Mucosa of rectum (tissue), 2 donors: Measurements from ENCODE around the gene CTNNA1.

ENCODE experiments used
- H3K27ac ChIP-seq, 2 donors: one replicate each; pipeline ENCODE4 v1.7.0; 2013; ENCODE audit warnings: inconsistent platforms in 2 of 2, low read depth in 2 of 2, low read length in 2 of 2
- H3K27me3 ChIP-seq, 2 donors: one replicate each; pipeline ENCODE4 v1.7.0; 2013; ENCODE audit warnings: low read length in 2 of 2; ENCODE audit not compliant: control insufficient read depth in 2 of 2, insufficient read depth in 2 of 2
- H3K36me3 ChIP-seq, 2 donors: one replicate each; pipeline ENCODE4 v1.7.0; 2013; ENCODE audit warnings: low read length in 2 of 2; ENCODE audit not compliant: control insufficient read depth in 2 of 2, insufficient read depth in 2 of 2
- H3K4me1 ChIP-seq, 2 donors: one replicate each; pipeline ENCODE4 v1.7.0; 2013; ENCODE audit warnings: low read length in 2 of 2, mild to moderate bottlenecking in 1 of 2; ENCODE audit not compliant: control insufficient read depth in 2 of 2, insufficient read depth in 2 of 2
- H3K4me3 ChIP-seq, 2 donors: one replicate each; pipeline ENCODE4 v1.7.0; 2013; ENCODE audit warnings: low read length in 2 of 2
- H3K9ac ChIP-seq, 2 donors: one replicate each; pipeline ENCODE4 v1.7.0; 2013; ENCODE audit warnings: low read length in 2 of 2, low read depth in 1 of 2, mild to moderate bottlenecking in 1 of 2
- H3K9me3 ChIP-seq, 2 donors: one replicate each; pipeline ENCODE4 v1.7.0; 2013; ENCODE audit warnings: low read length in 2 of 2; ENCODE audit not compliant: control insufficient read depth in 2 of 2
- donor health status: healthy.
- donor health status: Normal muscosa, but diverticular disease.

The CTNNA1 gene

DNA sequence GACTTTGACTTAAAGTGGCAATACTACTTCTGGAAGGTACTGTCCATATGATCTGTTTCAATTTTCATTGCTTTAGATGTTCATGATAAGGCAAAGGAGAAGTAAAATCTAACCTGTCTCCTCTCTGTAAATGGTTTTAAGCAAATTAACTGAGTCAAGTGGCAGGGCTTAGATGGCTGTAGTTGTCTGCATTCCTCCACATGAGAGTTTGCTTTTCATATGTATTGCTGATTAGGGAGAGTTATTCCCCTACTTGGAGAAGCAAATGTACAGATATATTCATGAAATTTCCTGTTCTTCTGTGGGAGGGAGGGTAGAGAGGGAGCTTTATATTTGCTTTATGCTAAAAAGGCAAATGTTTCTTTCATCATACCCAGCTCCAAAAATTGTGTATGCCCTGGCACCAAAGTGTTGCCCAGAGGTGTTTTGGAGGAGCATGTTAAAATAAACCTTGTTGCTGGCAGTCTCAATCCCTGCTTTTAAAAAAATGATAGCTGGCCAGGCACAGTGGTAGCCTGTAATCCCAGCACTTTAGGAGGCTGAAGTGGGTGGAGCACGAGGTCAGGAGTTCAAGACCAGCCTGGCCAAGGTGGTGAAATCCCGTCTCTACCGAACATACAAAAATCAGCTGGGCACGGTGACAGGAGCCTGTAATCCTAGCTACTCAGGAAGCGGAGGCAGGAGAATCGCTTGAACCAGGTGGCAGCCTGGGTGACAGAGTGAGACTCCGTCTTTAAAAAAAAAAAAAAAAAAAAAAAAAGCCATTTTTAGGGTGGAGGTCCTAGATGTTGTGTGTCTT, 125.4 kb downstream of the CTNNA1 start:
- Histone ChIP-seq H3K4me1 (no peaks in the 10 kb centered on the region), H3K36me3 (no peaks in the 10 kb centered on the region), H3K9ac (no peak overlapping the region), H3K4me3 (no peak overlapping the region), H3K27me3 (no peaks in the 10 kb centered on the region), H3K9me3 (no peaks in the 10 kb centered on the region), H3K27ac (no peak overlapping the region)

DNA sequence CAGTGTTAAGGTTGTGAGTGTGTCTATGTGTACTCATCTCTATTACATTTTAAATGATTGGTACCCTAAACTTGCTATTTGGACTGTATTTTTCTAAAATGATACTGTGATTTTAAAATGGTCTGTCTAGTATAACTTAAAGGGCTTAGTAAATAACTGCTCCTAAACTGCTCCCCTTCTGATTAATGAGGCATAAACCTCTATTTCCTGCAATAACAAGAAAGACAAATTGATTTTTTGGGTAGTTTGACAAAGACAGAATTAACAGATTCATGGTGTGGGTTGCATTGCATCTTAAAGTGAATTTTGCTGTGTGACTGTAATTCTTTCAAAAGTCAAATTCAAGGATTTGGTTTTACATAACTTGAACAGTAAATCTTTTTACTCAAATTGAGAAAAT, 130.0 kb downstream of the CTNNA1 start:
- H3K36me3 ChIP-seq = peaks cover 17 to 18% of the 10 kb centered on the region in 2 donors
- no peaks in the 10 kb centered on the region for H3K4me1 ChIP-seq
- H3K27ac ChIP-seq = no peak overlapping the region
- H3K4me3 ChIP-seq = no peak overlapping the region
- H3K27me3 ChIP-seq = no peaks in the 10 kb centered on the region
- H3K9me3 ChIP-seq = no peaks in the 10 kb centered on the region
- H3K9ac ChIP-seq = no peak overlapping the region

DNA sequence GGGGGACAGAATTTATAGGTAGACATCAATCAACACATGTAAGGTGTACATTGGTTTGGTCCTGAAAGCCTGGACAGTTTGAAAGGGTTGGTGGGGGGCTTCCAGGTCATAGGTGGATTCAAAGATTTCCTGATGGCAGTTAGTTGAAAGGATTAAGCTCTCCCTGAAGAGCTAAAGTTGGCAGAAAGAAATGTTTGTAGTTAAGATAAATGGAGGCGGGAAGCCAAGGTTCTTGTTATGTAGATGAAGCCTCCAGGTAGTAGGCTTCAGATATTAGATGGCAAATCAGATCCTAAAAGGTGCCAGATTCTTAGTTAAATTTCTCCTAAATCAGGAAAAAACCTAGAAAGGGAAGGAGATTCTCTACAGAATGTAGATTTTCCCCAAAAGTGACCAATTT, 130.9 kb downstream of the CTNNA1 start:
- no peaks in the 10 kb centered on the region for H3K9me3 ChIP-seq
- H3K4me1 ChIP-seq = no peaks in the 10 kb centered on the region
- no peak overlapping the region for H3K9ac ChIP-seq
- H3K4me3 ChIP-seq = no peak overlapping the region
- no peak overlapping the region for H3K27ac ChIP-seq
- H3K36me3 ChIP-seq = peaks cover 23 to 24% of the 10 kb centered on the region in 2 donors
- no peaks in the 10 kb centered on the region for H3K27me3 ChIP-seq

DNA sequence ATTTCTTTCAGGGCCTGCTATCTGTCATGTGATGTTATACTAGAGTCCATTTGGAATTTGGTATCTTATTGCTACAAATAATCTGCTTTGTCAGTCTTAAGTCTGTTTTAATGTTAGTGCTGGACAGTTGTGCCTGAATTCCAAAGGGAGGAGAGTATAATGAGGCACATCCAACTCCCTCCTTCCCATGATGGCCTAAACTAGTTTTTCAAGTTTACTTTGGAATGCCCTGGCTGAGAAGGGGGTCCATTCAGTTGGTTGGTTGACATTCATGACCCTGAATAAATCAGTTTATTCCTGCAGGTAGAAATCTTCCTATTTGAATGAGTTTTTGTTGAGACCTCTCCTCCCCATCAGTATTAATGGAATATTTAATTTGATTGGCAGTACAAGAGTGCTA, 131.3 kb downstream of the CTNNA1 start:
- Histone ChIP-seq H3K9ac (no peak overlapping the region), H3K4me3 (no peak overlapping the region), H3K27me3 (no peaks in the 10 kb centered on the region), H3K4me1 (no peaks in the 10 kb centered on the region), H3K27ac (no peak overlapping the region), H3K9me3 (no peaks in the 10 kb centered on the region), H3K36me3 (peaks cover 28 to 29% of the 10 kb centered on the region in 2 donors)

GRCh38 chr5:138889994-138890393, 136.8 kb downstream of the CTNNA1 start:
- H3K27ac ChIP-seq = no peak overlapping the region
- peaks cover 48 to 54% of the 10 kb centered on the region in 2 donors for H3K36me3 ChIP-seq
- H3K4me1 ChIP-seq = no peaks in the 10 kb centered on the region
- H3K4me3 ChIP-seq = no peak overlapping the region
- no peaks in the 10 kb centered on the region for H3K27me3 ChIP-seq
- H3K9ac ChIP-seq = no peak overlapping the region
- H3K9me3 ChIP-seq = no peaks in the 10 kb centered on the region

- Histone ChIP-seq H3K4me1 (no peaks in the 10 kb centered on the region), H3K4me3 (no peak overlapping the region), H3K9me3 (no peaks in the 10 kb centered on the region), H3K27me3 (no peaks in the 10 kb centered on the region), H3K27ac (no peak overlapping the region), H3K9ac (no peak overlapping the region), H3K36me3 (peaks cover 48 to 54% of the 10 kb centered on the region in 2 donors)
Observed at GRCh38 chr5:138890644-138891043, 137.4 kb downstream of the CTNNA1 start.

DNA sequence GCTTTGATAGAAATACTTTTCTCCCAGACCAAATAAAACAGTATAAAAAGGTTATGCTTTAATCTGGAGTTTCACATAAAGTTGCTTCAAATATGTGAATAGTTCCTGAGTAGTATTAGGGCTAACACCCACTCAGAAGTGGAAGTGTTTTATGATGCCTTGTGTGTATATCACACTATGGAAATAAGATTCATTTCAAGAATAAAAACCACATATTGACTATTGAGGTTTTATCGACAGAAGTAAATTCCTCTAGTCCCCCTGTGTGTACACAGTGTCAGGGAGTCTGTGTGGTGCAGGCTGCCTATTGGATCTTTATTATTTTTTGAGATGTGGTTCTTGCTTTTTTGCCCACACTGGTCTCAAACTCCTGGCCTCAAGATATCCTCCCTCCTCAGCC, 142.7 kb downstream of the CTNNA1 start:
- Histone ChIP-seq H3K4me1 (no peaks in the 10 kb centered on the region), H3K27me3 (no peaks in the 10 kb centered on the region), H3K36me3 (peaks cover 10 to 18% of the 10 kb centered on the region in 2 donors), H3K4me3 (no peak overlapping the region), H3K27ac (no peak overlapping the region), H3K9ac (no peak overlapping the region), H3K9me3 (no peaks in the 10 kb centered on the region)

DNA sequence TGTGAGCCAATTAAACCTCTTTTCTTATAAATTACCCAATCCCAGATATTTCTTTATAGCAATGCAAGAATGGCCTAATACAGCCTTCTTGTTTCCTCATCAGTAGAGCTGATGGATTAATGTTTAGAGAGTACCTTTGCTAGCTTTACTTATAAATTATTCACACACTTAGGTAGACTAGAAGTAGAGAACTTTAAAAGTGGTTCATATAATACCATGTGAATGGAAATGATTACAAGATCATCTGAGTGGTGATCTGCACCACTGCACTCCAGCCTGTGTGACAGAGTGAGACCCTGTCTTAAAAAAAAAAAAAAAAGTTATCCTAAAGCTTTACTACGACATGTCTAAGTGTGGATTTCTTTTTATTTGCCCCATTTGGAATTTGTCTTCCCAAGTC, 145.1 kb downstream of the CTNNA1 start:
- no peaks in the 10 kb centered on the region for H3K9me3 ChIP-seq
- H3K27ac ChIP-seq = no peak overlapping the region
- H3K9ac ChIP-seq = no peak overlapping the region
- peaks cover 0 to 4% of the 10 kb centered on the region in 2 donors for H3K4me1 ChIP-seq
- no peaks in the 10 kb centered on the region for H3K27me3 ChIP-seq
- H3K36me3 ChIP-seq = peaks cover 6 to 7% of the 10 kb centered on the region in 2 donors
- no peak overlapping the region for H3K4me3 ChIP-seq

DNA sequence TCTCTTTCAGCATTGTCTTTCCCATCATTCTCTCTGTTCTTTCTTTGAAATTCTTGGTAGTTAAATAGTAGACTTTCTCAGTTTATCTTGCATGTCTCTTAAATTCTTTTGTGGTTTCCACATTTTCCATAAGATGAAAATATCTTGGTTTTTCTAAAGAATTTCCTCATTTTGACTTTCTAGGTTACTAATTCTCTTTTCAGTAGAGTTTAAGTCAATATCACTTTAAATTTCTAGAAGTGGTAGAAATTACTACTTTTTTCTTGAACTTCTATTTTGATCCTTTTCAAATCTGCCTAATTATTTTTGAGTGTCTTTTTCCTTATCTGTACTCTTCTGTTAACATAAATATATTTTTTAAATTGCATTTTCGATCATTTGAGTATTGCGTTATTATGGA, 145.5 kb downstream of the CTNNA1 start:
- Histone ChIP-seq H3K4me1 (peaks cover 0 to 7% of the 10 kb centered on the region in 2 donors), H3K36me3 (peaks cover 7 to 10% of the 10 kb centered on the region in 2 donors), H3K27me3 (no peaks in the 10 kb centered on the region), H3K9me3 (no peaks in the 10 kb centered on the region), H3K4me3 (no peak overlapping the region), H3K27ac (no peak overlapping the region), H3K9ac (no peak overlapping the region)

- Histone ChIP-seq H3K27me3 (no peaks in the 10 kb centered on the region), H3K4me3 (no peak overlapping the region), H3K4me1 (peaks cover 0 to 7% of the 10 kb centered on the region in 2 donors), H3K36me3 (peaks cover 16 to 24% of the 10 kb centered on the region in 2 donors), H3K9me3 (no peaks in the 10 kb centered on the region), H3K9ac (no peak overlapping the region), H3K27ac (no peak overlapping the region)
Observed at GRCh38 chr5:138900281-138900965, 147.2 kb downstream of the CTNNA1 start.
